ENCODE measurements around the gene ELMO1.
A peak's percentile ranks its signal among the peaks of the same experiment; 100 is the strongest.

Gene ELMO1

DNA sequence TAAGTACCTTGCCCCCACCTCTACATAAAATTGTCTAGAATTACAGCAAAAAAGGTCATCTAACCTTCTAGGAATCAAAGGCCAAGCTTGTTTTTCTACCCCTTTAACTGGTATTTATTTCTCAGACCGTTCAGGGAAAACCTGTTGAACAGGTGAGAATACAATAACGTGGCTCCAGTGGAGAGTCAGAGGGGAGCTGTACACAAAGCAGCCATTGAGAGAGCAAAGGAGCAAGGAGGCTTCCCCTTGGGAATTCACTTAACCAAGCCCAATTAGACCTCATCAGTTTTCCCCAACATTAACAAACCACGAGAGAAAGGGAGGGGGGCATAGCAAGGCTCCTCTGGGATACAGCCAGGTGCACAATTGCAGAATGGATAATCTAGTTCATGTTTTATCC is 101.9 kb downstream of the ELMO1 start:
- DNase-seq (ENCODE audit: low read depth in 2 of 2) = no peak

- no peak for DNase-seq (ENCODE audit: low read depth in 2 of 2)
Measured at GRCh38 chr7:37344886-37345579, 103.6 kb downstream of the ELMO1 start.

- peak; percentile 49 to 59 for DNase-seq (ENCODE audit: low read depth in 2 of 2)
Measured at GRCh38 chr7:37342688-37343471, 105.8 kb downstream of the ELMO1 start.

DNA sequence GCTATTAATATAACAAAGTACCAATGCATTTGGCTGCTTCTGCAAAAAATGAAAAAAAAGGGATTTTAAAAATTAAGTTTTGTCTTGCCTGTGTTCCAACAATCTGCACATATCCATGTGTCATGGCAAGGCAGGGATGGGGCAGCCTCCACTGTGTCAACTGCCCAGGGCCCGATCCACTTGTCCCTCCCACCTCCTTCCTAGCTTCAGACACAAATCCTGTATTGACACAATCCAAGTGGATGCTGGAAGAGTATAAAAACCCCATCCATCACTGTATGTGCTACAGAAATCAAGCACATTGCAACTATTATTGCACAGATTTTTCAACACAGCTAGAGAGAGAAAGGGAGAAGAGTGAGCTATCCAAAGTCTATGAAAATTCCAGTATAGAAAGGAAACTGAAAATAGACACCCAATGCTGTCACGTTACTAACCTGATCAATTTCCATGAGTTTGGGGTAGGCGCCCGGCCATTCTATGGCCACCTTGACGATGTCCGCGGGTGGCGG is 106.4 kb downstream of the ELMO1 start:
- DNase-seq (ENCODE audit: low read depth in 2 of 2) = no peak

GRCh38 chr7:37341033-37341630 is 107.5 kb downstream of the ELMO1 start:
- DNase-seq (ENCODE audit: low read depth in 2 of 2) = no peak

GRCh38 chr7:37338966-37339365 is 109.7 kb downstream of the ELMO1 start:
- DNase-seq (ENCODE audit: low read depth in 2 of 2) = no peak

GRCh38 chr7:37337522-37337921 is 111.1 kb downstream of the ELMO1 start:
- no peak for DNase-seq (ENCODE audit: low read depth in 2 of 2)

- no peak for DNase-seq (ENCODE audit: low read depth in 2 of 2)
Measured at GRCh38 chr7:37336259-37336658, 112.4 kb downstream of the ELMO1 start.

DNA sequence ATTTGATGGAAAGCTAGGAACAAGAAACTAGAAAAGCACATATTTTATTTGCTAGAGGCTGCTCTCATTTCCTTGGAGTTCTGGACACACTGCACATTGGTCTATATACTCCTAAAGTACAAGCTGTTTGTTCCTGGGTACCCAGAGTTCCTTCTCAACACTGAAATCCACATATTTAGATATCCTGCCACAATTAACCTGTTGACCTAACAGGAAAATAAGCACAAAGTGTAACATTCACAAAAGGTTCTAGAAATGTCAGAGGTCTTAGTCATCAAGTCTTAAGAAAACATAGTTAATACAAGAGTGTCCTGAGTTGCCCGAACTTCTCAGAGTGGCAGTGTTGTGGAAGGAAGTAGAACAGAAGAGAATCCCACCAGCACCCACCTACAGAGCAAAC is 115.6 kb downstream of the ELMO1 start:
- DNase-seq (ENCODE audit: low read depth in 2 of 2) = no peak

DNA sequence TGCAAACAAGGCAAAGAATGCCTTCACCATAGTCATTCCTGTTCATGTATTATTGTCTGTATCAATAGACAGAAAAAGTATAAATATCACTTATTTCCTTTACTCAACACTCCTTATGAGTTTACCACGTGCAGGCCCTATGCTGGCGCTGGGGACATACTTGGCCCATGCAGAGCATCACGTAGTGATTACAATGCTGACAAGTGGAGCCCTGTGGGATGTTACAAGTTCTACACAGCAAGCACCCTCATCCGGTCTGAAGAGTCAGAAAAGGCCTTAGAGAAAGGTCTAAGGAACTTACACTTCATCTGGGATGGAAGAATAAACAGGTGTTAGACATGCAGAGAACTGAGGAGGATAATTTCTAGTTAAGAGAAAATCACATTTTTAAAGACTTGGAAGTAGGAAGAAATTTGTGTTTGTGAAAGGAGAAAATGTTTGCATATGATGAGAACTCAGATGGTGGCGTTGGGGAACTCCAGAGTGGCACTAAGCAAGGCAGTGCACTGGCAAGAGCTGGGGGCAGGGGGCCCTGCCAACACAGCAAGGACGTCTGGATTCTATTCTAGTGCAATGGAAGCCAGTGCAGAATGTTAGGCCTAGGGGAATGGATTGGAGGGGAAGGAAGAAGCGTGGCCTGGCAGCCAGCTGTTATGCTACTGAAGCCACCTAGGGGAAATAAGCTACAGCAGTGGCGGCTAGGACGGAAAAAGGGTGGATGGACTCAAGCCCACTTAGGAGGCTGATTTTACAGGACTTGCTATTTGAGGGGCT is 116.2 kb downstream of the ELMO1 start:
- DNase-seq (ENCODE audit: low read depth in 2 of 2) = no peak

DNA sequence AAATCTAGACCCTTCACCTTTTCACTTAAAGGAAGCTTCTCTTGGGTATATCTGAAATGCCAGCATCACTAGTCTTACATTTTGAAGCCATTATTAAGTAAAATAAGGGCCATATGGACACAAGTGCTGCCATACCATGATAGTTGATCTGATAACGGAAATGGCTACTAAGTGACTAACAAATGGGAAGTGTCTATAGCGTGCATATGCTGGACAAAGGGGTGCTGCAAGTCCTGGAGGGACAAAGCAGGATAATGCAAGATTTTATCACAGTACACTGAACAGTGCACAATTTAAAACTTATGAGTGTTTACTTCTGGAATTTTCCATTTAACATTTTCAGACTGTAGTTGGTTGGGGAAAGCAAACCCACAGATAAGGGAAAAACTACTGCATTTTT is 117.9 kb downstream of the ELMO1 start:
- DNase-seq (ENCODE audit: low read depth in 2 of 2) = no peak

DNA sequence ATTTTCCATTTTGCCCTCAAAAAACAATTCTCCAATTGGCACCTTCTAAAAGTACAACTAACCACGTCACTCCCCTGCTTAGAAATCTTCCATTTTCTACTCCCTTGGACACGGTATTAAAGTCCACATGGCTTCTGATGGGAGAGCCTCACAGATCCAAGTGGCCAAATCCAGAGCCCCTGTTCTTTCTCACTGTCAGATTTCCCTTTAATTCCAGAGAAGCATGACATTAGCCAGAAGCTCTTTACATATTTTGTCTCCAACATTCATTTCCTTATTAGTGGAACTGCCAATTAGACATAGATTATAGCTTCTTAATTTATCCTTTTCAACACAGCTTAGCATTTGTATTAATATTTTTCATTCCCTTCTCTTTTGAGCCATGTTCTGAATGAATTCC is 118.7 kb downstream of the ELMO1 start:
- DNase-seq (ENCODE audit: low read depth in 2 of 2) = no peak

DNA sequence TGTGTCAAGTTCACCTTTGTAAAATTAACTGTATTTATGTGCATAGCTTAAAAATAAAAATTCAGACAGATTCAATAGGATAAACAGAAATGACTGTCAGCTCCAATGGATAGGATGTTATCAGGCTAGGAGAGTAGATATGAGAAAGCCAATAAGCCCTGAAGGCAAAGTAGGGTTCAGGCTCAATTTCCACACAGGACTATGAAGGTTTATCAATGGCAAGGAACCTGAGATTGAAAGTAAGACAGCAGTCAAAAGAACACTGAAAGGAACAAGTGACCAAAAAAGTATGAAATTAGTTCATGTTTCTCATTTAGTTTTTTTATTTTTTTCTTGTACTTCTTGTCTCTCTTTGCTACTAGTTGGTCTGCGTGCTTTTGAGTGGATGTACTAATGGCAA is 121.4 kb downstream of the ELMO1 start:
- DNase-seq (ENCODE audit: low read depth in 2 of 2) = no peak

GRCh38 chr7:37323966-37324365 is 124.7 kb downstream of the ELMO1 start:
- no peak for DNase-seq (ENCODE audit: low read depth in 2 of 2)

DNA sequence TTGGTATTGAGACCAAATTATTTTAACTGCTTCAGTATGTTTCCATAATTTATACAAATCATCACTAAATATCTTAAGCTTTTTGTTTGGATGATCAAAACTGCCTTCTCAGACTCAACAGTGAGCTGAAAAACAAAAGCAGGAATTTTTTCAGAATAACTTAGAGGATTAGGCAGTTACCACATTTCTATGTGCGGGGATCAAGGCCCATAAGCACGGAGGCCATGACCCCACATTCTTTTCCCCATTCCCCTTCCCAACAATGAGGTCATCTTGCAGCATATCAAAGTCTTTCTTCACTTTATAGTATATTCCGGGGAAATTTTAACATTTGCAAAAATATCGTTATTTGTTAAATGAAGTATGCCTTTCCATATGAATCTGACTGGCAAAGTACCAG is 125.8 kb downstream of the ELMO1 start:
- no peak for DNase-seq (ENCODE audit: low read depth in 2 of 2)

DNA sequence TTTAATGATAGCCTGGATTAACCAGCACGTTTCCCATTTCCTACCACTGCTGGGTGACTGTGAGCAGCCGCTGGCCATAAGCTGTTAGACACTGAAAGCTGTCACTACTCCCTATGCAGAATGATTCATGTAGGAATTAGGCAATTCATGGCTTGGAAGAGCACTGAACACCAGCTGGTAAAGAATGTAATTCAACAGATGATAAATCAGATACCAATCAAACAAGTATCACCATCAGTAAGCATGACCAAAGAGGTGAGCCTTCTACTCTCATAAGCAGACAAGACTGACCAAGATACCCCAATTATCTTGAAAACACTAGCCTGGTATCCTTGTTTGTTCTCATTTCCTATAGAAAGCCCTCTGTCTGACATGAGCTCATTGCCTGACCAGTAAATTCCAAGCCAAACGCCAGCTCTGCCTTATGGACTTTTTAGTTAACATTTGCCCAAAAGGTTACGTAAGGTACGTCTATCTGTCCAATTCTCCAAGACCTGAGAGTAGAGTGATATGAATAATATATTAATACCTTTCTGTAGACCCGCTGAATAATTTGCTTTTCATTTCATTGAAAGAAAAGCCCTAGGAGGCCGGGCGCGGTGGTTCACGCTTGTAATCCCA is 127.7 kb downstream of the ELMO1 start:
- no peak for DNase-seq (ENCODE audit: low read depth in 2 of 2)

DNA sequence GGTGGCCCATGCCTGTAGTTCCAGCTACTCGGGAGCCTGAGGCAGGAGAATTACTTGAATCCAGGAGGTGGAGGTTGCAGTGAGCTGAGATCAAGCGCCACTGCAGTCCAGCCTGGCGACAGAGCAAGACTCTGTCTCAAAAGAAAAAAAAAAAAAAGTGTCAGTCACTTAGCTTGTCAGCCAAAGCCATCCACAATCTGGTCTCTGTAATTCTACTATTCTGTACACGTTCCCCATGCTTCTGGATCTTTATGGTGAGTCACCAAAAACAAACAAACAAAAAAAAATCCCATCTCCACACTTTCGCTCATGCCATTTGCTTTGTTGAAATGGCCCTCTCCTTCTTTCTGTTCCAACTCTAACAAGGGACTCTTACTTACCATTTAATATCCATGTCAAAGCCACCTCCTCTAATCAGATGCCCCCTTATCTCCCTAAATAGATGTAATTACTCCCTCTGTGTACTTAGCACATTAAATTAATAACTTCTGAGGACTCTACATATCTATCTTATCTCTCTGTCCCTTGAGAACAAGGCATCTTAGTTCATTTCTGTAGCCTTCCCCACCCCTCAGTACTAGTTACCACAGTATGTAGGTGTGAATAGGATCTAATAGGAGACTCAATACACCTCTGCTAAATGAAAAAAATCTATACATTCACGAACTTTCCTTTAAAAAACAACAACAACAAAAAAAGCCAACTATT is 128.4 kb downstream of the ELMO1 start:
- no peak for DNase-seq (ENCODE audit: low read depth in 2 of 2)

- no peak for DNase-seq (ENCODE audit: low read depth in 2 of 2)
Measured at GRCh38 chr7:37318541-37318940, 130.1 kb downstream of the ELMO1 start.

DNA sequence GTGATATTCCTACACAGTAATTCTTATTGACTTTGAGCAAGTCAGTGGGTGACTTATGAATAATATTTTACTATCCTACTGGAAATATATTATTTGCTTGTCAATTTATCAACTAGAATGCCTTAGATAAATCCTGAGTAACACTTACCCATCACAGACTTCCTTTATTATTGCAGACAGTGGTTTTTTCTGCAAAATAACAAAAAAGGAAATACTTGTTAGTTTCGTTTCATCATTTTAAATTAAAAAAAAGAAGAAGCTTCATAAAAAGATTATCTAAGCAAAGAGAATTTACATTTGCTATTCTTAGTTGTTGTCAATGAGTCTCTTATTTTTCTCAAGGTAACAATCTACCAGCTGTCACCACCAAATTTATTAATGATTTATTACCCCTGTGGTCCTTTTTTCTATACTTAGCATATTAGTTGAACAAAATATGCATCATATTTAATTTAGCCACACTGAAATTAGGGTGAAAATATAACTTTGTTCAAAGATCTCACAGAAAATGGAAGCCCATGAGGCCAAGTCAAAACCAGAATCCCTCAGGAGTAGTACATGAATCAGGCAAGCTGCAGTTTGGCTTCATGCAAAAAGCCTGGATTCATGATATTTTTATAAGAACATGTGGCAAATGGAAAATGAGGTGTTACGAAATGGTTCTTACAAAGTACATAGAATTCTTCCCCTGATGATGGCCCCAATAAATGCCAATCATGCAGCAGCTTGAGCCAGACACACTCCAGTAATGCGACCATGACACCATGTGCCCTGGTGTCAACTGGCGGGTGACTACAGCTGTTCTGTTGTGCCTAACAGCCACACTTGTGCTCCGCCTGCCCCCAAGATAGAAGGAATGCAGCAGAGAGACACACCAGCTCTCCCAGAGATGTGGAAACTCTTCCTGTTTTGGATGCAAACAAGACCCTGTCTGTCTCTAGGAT is 132.6 kb downstream of the ELMO1 start:
- DNase-seq (ENCODE audit: low read depth in 2 of 2) = no peak

DNA sequence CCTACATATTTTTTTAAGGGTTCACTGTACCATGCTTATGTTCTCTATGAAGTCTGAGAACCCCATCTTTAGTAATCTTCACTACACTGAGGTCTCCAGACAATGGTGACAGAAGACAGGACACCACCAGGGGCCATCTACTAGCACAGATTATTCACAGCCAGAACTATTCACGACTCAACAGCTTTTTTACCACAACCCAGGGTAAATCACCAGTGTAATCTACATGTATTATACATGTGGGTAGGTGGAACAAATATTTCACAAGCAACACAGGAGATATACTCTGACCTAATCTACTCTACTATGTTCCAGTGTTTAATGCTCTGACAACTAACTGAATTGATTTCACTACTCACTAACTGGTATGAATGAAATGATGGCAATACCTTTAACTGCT is 136.1 kb downstream of the ELMO1 start:
- no peak for DNase-seq (ENCODE audit: low read depth in 2 of 2)
